H9 (cell line): Measurements from ENCODE around the gene PSTPIP1. TPM values are rescaled to one million over a fixed set of nuclear protein-coding genes. Genes with fewer than 3 reads are reported as not detected.

Experiments used
- DNase-seq: peaks from one replicate; pipeline ENCODE4 v3.0.0-alpha.2; 2017
- H2AFZ ChIP-seq: one replicate; pipeline ENCODE4 v1.6.1; 2013; ENCODE audit warnings: mild to moderate bottlenecking, low read length, control low read depth, moderate library complexity
- H2AK5ac ChIP-seq: 2 replicates; pipeline ENCODE4 v1.6.1; 2013; ENCODE audit warnings: low read length, control low read depth, mixed read lengths; ENCODE audit not compliant: insufficient read length
- H2BK120ac ChIP-seq: one replicate; pipeline ENCODE4 v1.6.1; 2013; ENCODE audit warnings: low read depth, mild to moderate bottlenecking, low read length, control low read depth, inconsistent platforms; ENCODE audit not compliant: poor library complexity, severe bottlenecking
- H2BK12ac ChIP-seq: 2 replicates; pipeline ENCODE4 v1.6.1; 2013; ENCODE audit warnings: low read length, control low read depth, mixed read lengths, low read depth; ENCODE audit not compliant: insufficient read length
- H2BK15ac ChIP-seq: 2 replicates; pipeline ENCODE4 v1.6.1; 2013; ENCODE audit warnings: low read depth, low read length, control low read depth
- H2BK20ac ChIP-seq: one replicate; pipeline ENCODE4 v1.6.1; 2013; ENCODE audit warnings: low read depth, mild to moderate bottlenecking, low read length, control low read depth, inconsistent platforms; ENCODE audit not compliant: poor library complexity, severe bottlenecking
- H2BK5ac ChIP-seq: 2 replicates; pipeline ENCODE4 v1.6.1; 2013; ENCODE audit warnings: low read length, control low read depth, mixed read lengths; ENCODE audit not compliant: insufficient read length
- H3K14ac ChIP-seq: 2 replicates; pipeline ENCODE4 v1.6.1; 2013; ENCODE audit warnings: low read length, control low read depth; ENCODE audit not compliant: insufficient read depth
- H3K18ac ChIP-seq: 2 replicates; pipeline ENCODE4 v1.6.1; 2013; ENCODE audit warnings: low read depth, mild to moderate bottlenecking, mixed read lengths, low read length, control low read depth; ENCODE audit not compliant: insufficient read length
- H3K23ac ChIP-seq: 2 replicates; pipeline ENCODE4 v1.6.1; 2013; ENCODE audit warnings: low read length, control low read depth, mixed read lengths, low read depth; ENCODE audit not compliant: insufficient read length
- H3K23me2 ChIP-seq: 2 replicates; pipeline ENCODE4 v1.6.1; 2013; ENCODE audit warnings: low read depth, mild to moderate bottlenecking, mixed read lengths, low read length, control low read depth; ENCODE audit not compliant: insufficient read length, poor library complexity, severe bottlenecking
- H3K27ac ChIP-seq: 2 replicates; pipeline ENCODE4 v1.5.1; 2013; ENCODE audit warnings: low read length, control low read depth, mixed read lengths, low read depth; ENCODE audit not compliant: insufficient read length
- H3K27me3 ChIP-seq: 2 replicates; pipeline ENCODE4 v1.6.1; 2013; ENCODE audit warnings: low read length, control low read depth, inconsistent platforms; ENCODE audit not compliant: insufficient read depth
- H3K4ac ChIP-seq: 2 replicates; pipeline ENCODE4 v1.6.1; 2013; ENCODE audit warnings: low read depth, mild to moderate bottlenecking, control low read depth, inconsistent platforms, low read length, moderate library complexity
- H3K4me1 ChIP-seq: 2 replicates; pipeline ENCODE4 v1.6.1; 2013; ENCODE audit warnings: low read length, control low read depth, inconsistent platforms; ENCODE audit not compliant: insufficient read depth
- H3K4me2 ChIP-seq: 2 replicates; pipeline ENCODE4 v1.6.1; 2013; ENCODE audit warnings: low read length, control low read depth, mixed read lengths; ENCODE audit not compliant: insufficient read length, insufficient read depth
- H3K56ac ChIP-seq: 2 replicates; pipeline ENCODE4 v1.6.1; 2013; ENCODE audit warnings: low read depth, mild to moderate bottlenecking, mixed read lengths, low read length, control low read depth; ENCODE audit not compliant: insufficient read length
- H3K79me1 ChIP-seq: 2 replicates; pipeline ENCODE4 v1.6.1; 2013; ENCODE audit warnings: low read depth, mild to moderate bottlenecking, moderate library complexity, low read length, control low read depth, inconsistent platforms; ENCODE audit not compliant: insufficient read depth, poor library complexity, severe bottlenecking
- H3K79me2 ChIP-seq: 2 replicates; pipeline ENCODE4 v1.6.1; 2013; ENCODE audit warnings: low read length, control low read depth, inconsistent platforms; ENCODE audit not compliant: insufficient read depth
- H3K9ac ChIP-seq: 2 replicates; pipeline ENCODE4 v1.6.1; 2013; ENCODE audit warnings: low read length, control low read depth, mixed read lengths; ENCODE audit not compliant: insufficient read length; ENCODE audit errors: extremely low read depth
- H3K9me3 ChIP-seq: one replicate; pipeline ENCODE4 v1.6.1; 2013; ENCODE audit warnings: low read depth, low read length, inconsistent platforms; ENCODE audit not compliant: control insufficient read depth
- H3T11ph ChIP-seq: one replicate; pipeline ENCODE4 v1.6.1; 2013; ENCODE audit warnings: mild to moderate bottlenecking, low read length, control low read depth, inconsistent platforms
- H4K20me1 ChIP-seq: one replicate; pipeline ENCODE4 v1.6.1; 2013; ENCODE audit not compliant: control insufficient read depth, insufficient read length, insufficient read depth
- H4K5ac ChIP-seq: 2 replicates; pipeline ENCODE4 v1.6.1; 2013; ENCODE audit warnings: low read depth, mild to moderate bottlenecking, mixed read lengths, low read length, control low read depth; ENCODE audit not compliant: insufficient read length
- H4K8ac ChIP-seq: replicated peaks from 2 replicates; pipeline ENCODE4 v1.6.1; 2013; ENCODE audit warnings: low read length, control low read depth, mixed read lengths, low read depth; ENCODE audit not compliant: insufficient read length
- H4K91ac ChIP-seq: 2 replicates; pipeline ENCODE4 v1.6.1; 2013; ENCODE audit warnings: low read depth, mild to moderate bottlenecking, moderate library complexity, mixed read lengths, low read length, control low read depth; ENCODE audit not compliant: insufficient read length
- H3K27ac Mint-ChIP-seq, 3 experiments: 2 replicates in 2 of 3; 3 replicates in 1 of 3; pipeline ENCODE4 v1.8.0; 2020 to 2021; ENCODE audit warnings: mixed read lengths in 3 of 3, mild to moderate bottlenecking in 1 of 3, moderate library complexity in 1 of 3
- H3K27me3 Mint-ChIP-seq: 2 replicates; pipeline ENCODE4 v1.8.0; 2021; ENCODE audit warnings: low read depth, mild to moderate bottlenecking, moderate library complexity, mixed read lengths
- H3K36me3 Mint-ChIP-seq, 3 experiments: 2 replicates in 2 of 3; 3 replicates in 1 of 3; pipeline ENCODE4 v1.8.0; 2020 to 2021; ENCODE audit warnings: low read depth in 3 of 3, mixed read lengths in 3 of 3; ENCODE audit not compliant: insufficient read depth in 1 of 3
- H3K4me1 Mint-ChIP-seq, 2 experiments: 2 replicates each; pipeline ENCODE4 v1.8.0; 2020; ENCODE audit warnings: mixed read lengths in 2 of 2
- H3K4me3 Mint-ChIP-seq, 2 experiments: 2 replicates in 1 of 2; 3 replicates in 1 of 2; pipeline ENCODE4 v1.8.0; 2020 to 2021; ENCODE audit warnings: mild to moderate bottlenecking in 2 of 2, mixed read lengths in 2 of 2, moderate library complexity in 1 of 2
- H3K9me3 Mint-ChIP-seq, 2 experiments: 2 replicates in 1 of 2; 3 replicates in 1 of 2; pipeline ENCODE4 v1.8.0; 2020; ENCODE audit warnings: mild to moderate bottlenecking in 2 of 2, mixed read lengths in 2 of 2, moderate library complexity in 1 of 2
- WGBS: extraction: QIAGEN DNeasy Blood & Tissue Kit; methylation state at CpG from one replicate; pipeline ENCODE4 v1.1.7; 2013; ENCODE audit warnings: missing lambda C conversion rate, low lambda C conversion rate, mixed read lengths; ENCODE audit not compliant: insufficient read length; ENCODE audit errors: extremely low coverage; 5-methylcytosine and 5-hydroxymethylcytosine counted together
- total RNA-seq: library from RNA; stranded (reverse); gene quantifications from 2 replicates; pipeline ENCODE4 v1.2.1, GENCODE V29; 2021
- TF ChIP-seq, protein P1 (sequence below): fragments of 200-600 bp; sonication (generic); conservative IDR thresholded peaks from 3 replicates; pipeline ENCODE4 v1.8.0; 2021; ENCODE audit warnings: antibody characterized with exemption, mild to moderate bottlenecking

The PSTPIP1 gene
- total RNA-seq, 1 experiment from 2014 or later: 1.8 TPM

DNA sequence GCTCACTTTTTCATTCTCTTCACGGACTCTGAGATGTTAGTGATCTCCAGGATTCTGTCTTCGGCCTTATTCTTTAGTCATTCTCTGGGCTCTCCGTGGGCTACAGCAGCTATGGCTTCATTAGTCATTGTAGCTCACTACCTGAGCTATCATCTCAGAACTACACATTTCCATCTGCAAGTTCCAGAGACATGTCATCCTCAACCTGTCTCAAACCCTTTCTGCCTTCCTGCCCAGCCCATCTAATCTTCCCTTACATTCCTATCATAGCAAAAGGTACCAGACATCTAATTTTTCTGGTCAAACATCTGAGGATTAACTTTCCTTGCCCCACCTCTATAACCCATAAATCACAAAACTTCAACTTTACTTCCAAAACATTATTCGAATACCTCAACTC is 62.8 kb downstream of the PSTPIP1 start:
- no peak overlapping the region for H2BK5ac ChIP-seq
- no peaks in the 10 kb centered on the region for H3K9me3 ChIP-seq
- H3K4ac ChIP-seq: no peak overlapping the region
- Mint-ChIP-seq H3K27ac (peak overlapping the region in 1 of 3 experiments; percentile 14; a peak in 2 of 7 replicates), H3K27me3 (no peaks in the 10 kb centered on the region), H3K36me3 (peaks cover 0 to 8% (median 8%) of the 10 kb centered on the region in 3 experiments; a peak in 4 of 7 replicates), H3K4me3 (no peak overlapping the region), H3K9me3 (no peaks in the 10 kb centered on the region), H3K4me1 (peaks cover 39 to 55% of the 10 kb centered on the region in 2 experiments)
- no peak overlapping the region for H3K14ac ChIP-seq
- H3T11ph ChIP-seq: no peak overlapping the region
- H3K27me3 ChIP-seq: no peaks in the 10 kb centered on the region
- DNase-seq: no peak
- no peaks in the 10 kb centered on the region for H3K23me2 ChIP-seq
- WGBS: 100% methylated on average over 1 of the region's 4 CpGs
- H3K18ac ChIP-seq: no peak overlapping the region
- H3K23ac ChIP-seq: no peak overlapping the region
- H3K56ac ChIP-seq: no peak overlapping the region
- H2AFZ ChIP-seq: no peak overlapping the region
- H2BK120ac ChIP-seq: no peak overlapping the region
- no peak overlapping the region for H2BK20ac ChIP-seq
- H2BK15ac ChIP-seq: no peak overlapping the region
- H3K9ac ChIP-seq: no peak overlapping the region
- H4K8ac ChIP-seq: no peak overlapping the region
- no peak overlapping the region for H3K27ac ChIP-seq
- H3K4me1 ChIP-seq: peaks cover 2% of the 10 kb centered on the region
- no peak overlapping the region for H4K5ac ChIP-seq
- no peak overlapping the region for H3K4me2 ChIP-seq
- H2BK12ac ChIP-seq: no peak overlapping the region
- H4K20me1 ChIP-seq: no peaks in the 10 kb centered on the region
- TF ChIP-seq, protein P1, sequence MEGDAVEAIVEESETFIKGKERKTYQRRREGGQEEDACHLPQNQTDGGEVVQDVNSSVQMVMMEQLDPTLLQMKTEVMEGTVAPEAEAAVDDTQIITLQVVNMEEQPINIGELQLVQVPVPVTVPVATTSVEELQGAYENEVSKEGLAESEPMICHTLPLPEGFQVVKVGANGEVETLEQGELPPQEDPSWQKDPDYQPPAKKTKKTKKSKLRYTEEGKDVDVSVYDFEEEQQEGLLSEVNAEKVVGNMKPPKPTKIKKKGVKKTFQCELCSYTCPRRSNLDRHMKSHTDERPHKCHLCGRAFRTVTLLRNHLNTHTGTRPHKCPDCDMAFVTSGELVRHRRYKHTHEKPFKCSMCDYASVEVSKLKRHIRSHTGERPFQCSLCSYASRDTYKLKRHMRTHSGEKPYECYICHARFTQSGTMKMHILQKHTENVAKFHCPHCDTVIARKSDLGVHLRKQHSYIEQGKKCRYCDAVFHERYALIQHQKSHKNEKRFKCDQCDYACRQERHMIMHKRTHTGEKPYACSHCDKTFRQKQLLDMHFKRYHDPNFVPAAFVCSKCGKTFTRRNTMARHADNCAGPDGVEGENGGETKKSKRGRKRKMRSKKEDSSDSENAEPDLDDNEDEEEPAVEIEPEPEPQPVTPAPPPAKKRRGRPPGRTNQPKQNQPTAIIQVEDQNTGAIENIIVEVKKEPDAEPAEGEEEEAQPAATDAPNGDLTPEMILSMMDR: no peak
- no peak overlapping the region for H2AK5ac ChIP-seq
- peaks cover 3% of the 10 kb centered on the region for H3K79me1 ChIP-seq
- H4K91ac ChIP-seq: no peak overlapping the region
- peaks cover 3% of the 10 kb centered on the region; the same call in 1 of the 2 replicates for H3K79me2 ChIP-seq
